HepG2 (cell line): Measurements from ENCODE around the gene CCDC142. TPM values are rescaled to one million over a fixed set of nuclear protein-coding genes. Genes with fewer than 3 reads are reported as not detected.

Experiments
- ATF7 ChIP-seq, 2 experiments: fragments of 450-650 bp in 1 of 2; sonication (generic) in 1 of 2; formaldehyde crosslinking in 1 of 2; IDR thresholded peaks; 2 replicates each; pipeline versions ENCODE4 v1.4.0 to v1.6.1; 2016 to 2020; ENCODE audit warnings: antibody characterized with exemption in 1 of 2, mild to moderate bottlenecking in 1 of 2, missing genetic modification reagents in 1 of 2
- HDAC6 ChIP-seq: fragments of 200-600 bp; sonication (generic); IDR thresholded peaks from 2 replicates; pipeline ENCODE4 v1.7.0; 2017; ENCODE audit warnings: mild to moderate bottlenecking, antibody characterized with exemption, low read length, low read depth
- HMGA1 ChIP-seq: sonication (generic); formaldehyde crosslinking; conservative IDR thresholded peaks from 2 replicates; pipeline ENCODE4 v1.4.0; 2020; ENCODE audit warnings: missing genetic modification reagents
- KDM3A ChIP-seq: IDR thresholded peaks from 2 replicates; pipeline ENCODE4 v1.6.1; 2018; ENCODE audit warnings: low read depth, missing compliant biosample characterization
- PCBP2 ChIP-seq: fragments of 200-400 bp; formaldehyde crosslinking; optimal IDR thresholded peaks from 2 replicates; pipeline ENCODE3; 2018; ENCODE audit warnings: low read length, low read depth; ENCODE audit not compliant: poor library complexity, severe bottlenecking
- REL ChIP-seq: sonication (generic); formaldehyde crosslinking; conservative IDR thresholded peaks from 2 replicates; pipeline ENCODE4 v1.8.0; 2022; ENCODE audit warnings: mild to moderate bottlenecking, missing genetic modification reagents, moderate library complexity
- REXO4 ChIP-seq: sonication (generic); formaldehyde crosslinking; IDR thresholded peaks from 2 replicates; pipeline ENCODE4 v1.8.0; 2022; ENCODE audit warnings: missing genetic modification reagents, mild to moderate bottlenecking, borderline replicate concordance
- SMAD3 ChIP-seq: sonication (generic); formaldehyde crosslinking; IDR thresholded peaks from 2 replicates; pipeline ENCODE4 v1.4.0; 2020; ENCODE audit warnings: missing genetic modification reagents
- ZBTB20 ChIP-seq: sonication (generic); formaldehyde crosslinking; IDR thresholded peaks from 2 replicates; pipeline ENCODE4 v1.8.1; 2023; ENCODE audit warnings: missing genetic modification reagents, low read depth, mild to moderate bottlenecking, borderline replicate concordance
- ZC3H13 ChIP-seq: sonication (generic); formaldehyde crosslinking; IDR thresholded peaks from 2 replicates; pipeline ENCODE4 v1.8.1; 2023; ENCODE audit warnings: mild to moderate bottlenecking, missing genetic modification reagents, moderate library complexity
- ZEB1 ChIP-seq: IDR thresholded peaks from 2 replicates; pipeline ENCODE4 v1.6.1; 2012; ENCODE audit warnings: mild to moderate bottlenecking, low read depth, inconsistent platforms; ENCODE audit not compliant: insufficient replicate concordance
- ZKSCAN8 ChIP-seq: IDR thresholded peaks from 2 replicates; pipeline ENCODE4 v1.6.1; 2016; ENCODE audit warnings: borderline replicate concordance, missing genetic modification reagents, missing compliant biosample characterization
- ZNF446 ChIP-seq: sonication (generic); formaldehyde crosslinking; IDR thresholded peaks from 2 replicates; pipeline ENCODE4 v1.5.0; 2020; ENCODE audit warnings: mild to moderate bottlenecking, missing genetic modification reagents
- polyA plus RNA-seq, 8 experiments: library from polyadenylated mRNA; depleted of rRNA in 3 of 8; stranded (reverse) in 7 of 8; unstranded in 1 of 8; fragments of >200 nt; fragmentation: Illumina TruSeq in 4 of 8; extraction: Trizol in 4 of 8; gene quantifications; 2 replicates each; pipeline versions ENCODE4 v1.2.1 to v1.2.3, GENCODE V29; 2011 to 2016; ENCODE audit warnings: low read depth in 4 of 8, missing spikeins in 1 of 8, mixed read lengths in 1 of 8; ENCODE audit not compliant: insufficient read depth in 1 of 8
- total RNA-seq, 5 experiments: library from RNA; depleted of rRNA; stranded (reverse); fragments of >200 nt; fragmentation: Illumina TruSeq; extraction: Trizol; gene quantifications; 2 replicates each; pipeline ENCODE4 v1.2.3, GENCODE V29; 2016; ENCODE audit warnings: low read depth in 1 of 5
- TF ChIP-seq, protein P1 (sequence below): IDR thresholded peaks from 2 replicates; pipeline ENCODE4 v1.6.1; 2016; ENCODE audit warnings: low read depth, missing genetic modification reagents, missing compliant biosample characterization
- TF ChIP-seq, protein P2 (sequence below): sonication (generic); formaldehyde crosslinking; IDR thresholded peaks from 2 replicates; pipeline ENCODE4 v1.4.0; 2020; ENCODE audit warnings: mild to moderate bottlenecking, missing genetic modification reagents
- TF ChIP-seq, protein P3 (sequence below): fragments of 450-650 bp; IDR thresholded peaks from 2 replicates; pipeline ENCODE4 v1.6.1; 2017; ENCODE audit warnings: mild to moderate bottlenecking
- TF ChIP-seq, protein P4 (sequence below): sonication (generic); formaldehyde crosslinking; IDR thresholded peaks from 2 replicates; pipeline ENCODE4 v1.5.0; 2020; ENCODE audit warnings: mild to moderate bottlenecking, missing genetic modification reagents

CCDC142 gene
- total and polyA plus RNA-seq, 2 of the 13 experiments (the other 11 are each of a cell fraction or from before 2014, with no cell fraction given), result 14.7 to 30.4 TPM

DNA sequence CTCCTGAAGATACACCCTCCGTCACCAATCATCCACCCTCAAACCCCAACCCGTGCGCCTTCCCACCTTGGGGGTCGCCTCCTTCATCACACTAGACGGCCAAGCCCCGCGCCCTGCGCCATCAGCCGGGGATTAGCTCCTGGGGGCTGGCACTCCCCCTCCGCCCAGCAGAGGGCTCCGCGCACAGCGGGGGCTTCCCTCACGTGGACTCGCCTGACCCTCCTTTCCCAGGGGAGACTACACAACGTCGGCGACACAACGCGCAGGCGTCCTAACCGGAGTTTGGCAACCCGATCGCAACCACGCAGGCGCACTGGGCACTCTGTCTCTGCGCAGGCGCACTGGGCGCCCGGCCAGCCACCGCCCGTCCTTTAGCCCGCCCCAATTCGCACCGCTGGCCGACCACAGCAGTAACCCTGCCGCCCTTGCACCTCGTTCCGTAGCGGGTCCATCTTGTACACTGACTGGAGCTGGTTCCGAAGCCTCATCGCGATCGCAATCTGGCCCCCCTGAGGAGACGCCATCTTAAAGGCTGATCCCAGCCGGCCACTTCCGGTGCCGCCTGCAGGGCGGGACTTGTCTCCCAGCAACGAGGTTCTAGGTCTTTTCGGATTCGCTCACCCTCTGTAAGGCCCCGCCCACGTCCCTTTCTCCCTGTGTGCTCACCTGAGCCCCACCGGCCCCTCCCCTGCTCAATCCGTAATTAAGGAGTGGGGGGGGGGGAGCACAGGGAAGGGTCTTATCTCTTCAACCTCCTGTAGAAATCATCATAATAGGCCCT lies 24.5 kb upstream of the CCDC142 start, which contains the start of gene PCGF1 (continued):
- TF ChIP-seq, protein P1, sequence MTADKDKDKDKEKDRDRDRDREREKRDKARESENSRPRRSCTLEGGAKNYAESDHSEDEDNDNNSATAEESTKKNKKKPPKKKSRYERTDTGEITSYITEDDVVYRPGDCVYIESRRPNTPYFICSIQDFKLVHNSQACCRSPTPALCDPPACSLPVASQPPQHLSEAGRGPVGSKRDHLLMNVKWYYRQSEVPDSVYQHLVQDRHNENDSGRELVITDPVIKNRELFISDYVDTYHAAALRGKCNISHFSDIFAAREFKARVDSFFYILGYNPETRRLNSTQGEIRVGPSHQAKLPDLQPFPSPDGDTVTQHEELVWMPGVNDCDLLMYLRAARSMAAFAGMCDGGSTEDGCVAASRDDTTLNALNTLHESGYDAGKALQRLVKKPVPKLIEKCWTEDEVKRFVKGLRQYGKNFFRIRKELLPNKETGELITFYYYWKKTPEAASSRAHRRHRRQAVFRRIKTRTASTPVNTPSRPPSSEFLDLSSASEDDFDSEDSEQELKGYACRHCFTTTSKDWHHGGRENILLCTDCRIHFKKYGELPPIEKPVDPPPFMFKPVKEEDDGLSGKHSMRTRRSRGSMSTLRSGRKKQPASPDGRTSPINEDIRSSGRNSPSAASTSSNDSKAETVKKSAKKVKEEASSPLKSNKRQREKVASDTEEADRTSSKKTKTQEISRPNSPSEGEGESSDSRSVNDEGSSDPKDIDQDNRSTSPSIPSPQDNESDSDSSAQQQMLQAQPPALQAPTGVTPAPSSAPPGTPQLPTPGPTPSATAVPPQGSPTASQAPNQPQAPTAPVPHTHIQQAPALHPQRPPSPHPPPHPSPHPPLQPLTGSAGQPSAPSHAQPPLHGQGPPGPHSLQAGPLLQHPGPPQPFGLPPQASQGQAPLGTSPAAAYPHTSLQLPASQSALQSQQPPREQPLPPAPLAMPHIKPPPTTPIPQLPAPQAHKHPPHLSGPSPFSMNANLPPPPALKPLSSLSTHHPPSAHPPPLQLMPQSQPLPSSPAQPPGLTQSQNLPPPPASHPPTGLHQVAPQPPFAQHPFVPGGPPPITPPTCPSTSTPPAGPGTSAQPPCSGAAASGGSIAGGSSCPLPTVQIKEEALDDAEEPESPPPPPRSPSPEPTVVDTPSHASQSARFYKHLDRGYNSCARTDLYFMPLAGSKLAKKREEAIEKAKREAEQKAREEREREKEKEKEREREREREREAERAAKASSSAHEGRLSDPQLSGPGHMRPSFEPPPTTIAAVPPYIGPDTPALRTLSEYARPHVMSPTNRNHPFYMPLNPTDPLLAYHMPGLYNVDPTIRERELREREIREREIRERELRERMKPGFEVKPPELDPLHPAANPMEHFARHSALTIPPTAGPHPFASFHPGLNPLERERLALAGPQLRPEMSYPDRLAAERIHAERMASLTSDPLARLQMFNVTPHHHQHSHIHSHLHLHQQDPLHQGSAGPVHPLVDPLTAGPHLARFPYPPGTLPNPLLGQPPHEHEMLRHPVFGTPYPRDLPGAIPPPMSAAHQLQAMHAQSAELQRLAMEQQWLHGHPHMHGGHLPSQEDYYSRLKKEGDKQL, result peak; percentile 41; the same call in 1 of the 2 replicates
- TF ChIP-seq REL (CRISPR knock-in tag) (peak; percentile 90), PCBP2 (no peak), HDAC6 (no peak), SMAD3 (CRISPR knock-in tag) (0 out of 2 replicates have a peak, but pooled peaks have one; percentile 15), REXO4 (no peak), KDM3A (CRISPR knock-in tag) (no peak; the same call in 1 of the 2 replicates), ATF7 (IDR thresholded peaks at IDR 0.05) (no peak), ATF7 (CRISPR knock-in tag; IDR thresholded peaks at IDR 0.05) (peak; percentile 29; the same call in 1 of the 2 replicates), HMGA1 (CRISPR knock-in tag) (no peak), ZEB1 (no peak), ZBTB20 (CRISPR knock-in tag) (peak; percentile 84; the same call in 1 of the 2 replicates), ZNF446 (CRISPR knock-in tag) (no peak), ZC3H13 (peak; percentile 100), ZKSCAN8 (CRISPR knock-in tag) (peak; percentile 13; the same call in 1 of the 2 replicates)
- TF ChIP-seq, protein P2, sequence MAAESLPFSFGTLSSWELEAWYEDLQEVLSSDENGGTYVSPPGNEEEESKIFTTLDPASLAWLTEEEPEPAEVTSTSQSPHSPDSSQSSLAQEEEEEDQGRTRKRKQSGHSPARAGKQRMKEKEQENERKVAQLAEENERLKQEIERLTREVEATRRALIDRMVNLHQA, result no peak
- TF ChIP-seq, protein P3, sequence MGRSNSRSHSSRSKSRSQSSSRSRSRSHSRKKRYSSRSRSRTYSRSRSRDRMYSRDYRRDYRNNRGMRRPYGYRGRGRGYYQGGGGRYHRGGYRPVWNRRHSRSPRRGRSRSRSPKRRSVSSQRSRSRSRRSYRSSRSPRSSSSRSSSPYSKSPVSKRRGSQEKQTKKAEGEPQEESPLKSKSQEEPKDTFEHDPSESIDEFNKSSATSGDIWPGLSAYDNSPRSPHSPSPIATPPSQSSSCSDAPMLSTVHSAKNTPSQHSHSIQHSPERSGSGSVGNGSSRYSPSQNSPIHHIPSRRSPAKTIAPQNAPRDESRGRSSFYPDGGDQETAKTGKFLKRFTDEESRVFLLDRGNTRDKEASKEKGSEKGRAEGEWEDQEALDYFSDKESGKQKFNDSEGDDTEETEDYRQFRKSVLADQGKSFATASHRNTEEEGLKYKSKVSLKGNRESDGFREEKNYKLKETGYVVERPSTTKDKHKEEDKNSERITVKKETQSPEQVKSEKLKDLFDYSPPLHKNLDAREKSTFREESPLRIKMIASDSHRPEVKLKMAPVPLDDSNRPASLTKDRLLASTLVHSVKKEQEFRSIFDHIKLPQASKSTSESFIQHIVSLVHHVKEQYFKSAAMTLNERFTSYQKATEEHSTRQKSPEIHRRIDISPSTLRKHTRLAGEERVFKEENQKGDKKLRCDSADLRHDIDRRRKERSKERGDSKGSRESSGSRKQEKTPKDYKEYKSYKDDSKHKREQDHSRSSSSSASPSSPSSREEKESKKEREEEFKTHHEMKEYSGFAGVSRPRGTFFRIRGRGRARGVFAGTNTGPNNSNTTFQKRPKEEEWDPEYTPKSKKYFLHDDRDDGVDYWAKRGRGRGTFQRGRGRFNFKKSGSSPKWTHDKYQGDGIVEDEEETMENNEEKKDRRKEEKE, result no peak
- TF ChIP-seq, protein P4, sequence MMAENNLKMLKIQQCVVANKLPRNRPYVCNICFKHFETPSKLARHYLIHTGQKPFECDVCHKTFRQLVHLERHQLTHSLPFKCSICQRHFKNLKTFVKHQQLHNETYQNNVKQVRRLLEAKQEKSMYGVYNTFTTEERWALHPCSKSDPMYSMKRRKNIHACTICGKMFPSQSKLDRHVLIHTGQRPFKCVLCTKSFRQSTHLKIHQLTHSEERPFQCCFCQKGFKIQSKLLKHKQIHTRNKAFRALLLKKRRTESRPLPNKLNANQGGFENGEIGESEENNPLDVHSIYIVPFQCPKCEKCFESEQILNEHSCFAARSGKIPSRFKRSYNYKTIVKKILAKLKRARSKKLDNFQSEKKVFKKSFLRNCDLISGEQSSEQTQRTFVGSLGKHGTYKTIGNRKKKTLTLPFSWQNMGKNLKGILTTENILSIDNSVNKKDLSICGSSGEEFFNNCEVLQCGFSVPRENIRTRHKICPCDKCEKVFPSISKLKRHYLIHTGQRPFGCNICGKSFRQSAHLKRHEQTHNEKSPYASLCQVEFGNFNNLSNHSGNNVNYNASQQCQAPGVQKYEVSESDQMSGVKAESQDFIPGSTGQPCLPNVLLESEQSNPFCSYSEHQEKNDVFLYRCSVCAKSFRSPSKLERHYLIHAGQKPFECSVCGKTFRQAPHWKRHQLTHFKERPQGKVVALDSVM (CRISPR knock-in tag), result peak; percentile 8
